ENCODE results near the gene FRY. TPM values are rescaled to one million over a fixed set of nuclear protein-coding genes. Genes with fewer than 3 reads are reported as not detected.

FRY gene
- total RNA-seq, 4 donors from 2014 or later, result 99.5 to 285 (median 158) TPM

DNA sequence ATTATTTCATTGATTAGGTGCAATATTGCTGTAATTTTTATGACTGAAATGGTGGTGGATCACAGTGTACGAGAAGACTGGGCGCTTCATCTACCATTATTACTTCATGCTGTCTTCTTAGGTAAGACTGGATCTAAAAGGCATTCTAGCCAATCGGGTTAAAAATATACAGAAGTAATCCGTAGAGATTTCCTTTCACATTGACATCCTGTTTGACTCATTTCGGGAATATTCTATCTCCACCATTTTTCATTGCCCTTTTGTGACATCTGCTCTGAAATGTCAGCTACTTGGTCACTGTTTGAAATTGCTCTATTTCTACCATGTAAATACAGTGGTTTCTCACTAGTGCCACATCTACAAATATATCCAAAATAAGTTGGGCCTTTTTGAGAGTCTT, 193.3 kb downstream of the FRY start:
- peaks cover 0 to 20% of the 10 kb centered on the region in 2 donors for H3K36me3 ChIP-seq
- no peak for ATAC-seq
- no peak overlapping the region for H3K4me3 ChIP-seq
- H3K27ac ChIP-seq, result peak overlapping the region in 3 of 4 donors; percentile 52 to 60 (median 58)
- H3K4me1 ChIP-seq, result peaks cover 0 to 17% (median 5%) of the 10 kb centered on the region in 3 donors
- TF ChIP-seq, protein P1, sequence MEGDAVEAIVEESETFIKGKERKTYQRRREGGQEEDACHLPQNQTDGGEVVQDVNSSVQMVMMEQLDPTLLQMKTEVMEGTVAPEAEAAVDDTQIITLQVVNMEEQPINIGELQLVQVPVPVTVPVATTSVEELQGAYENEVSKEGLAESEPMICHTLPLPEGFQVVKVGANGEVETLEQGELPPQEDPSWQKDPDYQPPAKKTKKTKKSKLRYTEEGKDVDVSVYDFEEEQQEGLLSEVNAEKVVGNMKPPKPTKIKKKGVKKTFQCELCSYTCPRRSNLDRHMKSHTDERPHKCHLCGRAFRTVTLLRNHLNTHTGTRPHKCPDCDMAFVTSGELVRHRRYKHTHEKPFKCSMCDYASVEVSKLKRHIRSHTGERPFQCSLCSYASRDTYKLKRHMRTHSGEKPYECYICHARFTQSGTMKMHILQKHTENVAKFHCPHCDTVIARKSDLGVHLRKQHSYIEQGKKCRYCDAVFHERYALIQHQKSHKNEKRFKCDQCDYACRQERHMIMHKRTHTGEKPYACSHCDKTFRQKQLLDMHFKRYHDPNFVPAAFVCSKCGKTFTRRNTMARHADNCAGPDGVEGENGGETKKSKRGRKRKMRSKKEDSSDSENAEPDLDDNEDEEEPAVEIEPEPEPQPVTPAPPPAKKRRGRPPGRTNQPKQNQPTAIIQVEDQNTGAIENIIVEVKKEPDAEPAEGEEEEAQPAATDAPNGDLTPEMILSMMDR (IDR thresholded peaks at IDR 0.05), result no peak
- no peak for TF ChIP-seq POLR2AphosphoS5 (IDR thresholded peaks at IDR 0.05)
- TF ChIP-seq EP300 (IDR thresholded peaks at IDR 0.05), result no peak
- no peak for TF ChIP-seq POLR2A (IDR thresholded peaks at IDR 0.05)
- no peaks in the 10 kb centered on the region for H3K27me3 ChIP-seq
- no peaks in the 10 kb centered on the region for H3K9me3 ChIP-seq
- 82 to 83% methylated on average over 5 of the region's 5 CpGs for WGBS, 2 donors (ENCODE audit: low coverage in 1 of 2)

GRCh38 chr13:32225481-32225931, 193.9 kb downstream of the FRY start:
- H3K27me3 ChIP-seq, result no peaks in the 10 kb centered on the region
- peak overlapping the region; percentile 52 to 64 (median 59) for H3K27ac ChIP-seq
- TF ChIP-seq, protein P1 (IDR thresholded peaks at IDR 0.05), result no peak
- TF ChIP-seq POLR2AphosphoS5 (IDR thresholded peaks at IDR 0.05) (no peak), POLR2A (IDR thresholded peaks at IDR 0.05) (no peak), EP300 (IDR thresholded peaks at IDR 0.05) (no peak)
- peak; percentile 37 for ATAC-seq
- peaks cover 0 to 17% (median 5%) of the 10 kb centered on the region in 3 donors for H3K4me1 ChIP-seq
- WGBS, 2 donors (ENCODE audit: low coverage in 1 of 2), result 17 to 42% methylated on average over 5 of the region's 5 CpGs
- H3K4me3 ChIP-seq, result no peak overlapping the region
- peaks cover 0 to 20% of the 10 kb centered on the region in 2 donors for H3K36me3 ChIP-seq
- H3K9me3 ChIP-seq, result no peaks in the 10 kb centered on the region

DNA sequence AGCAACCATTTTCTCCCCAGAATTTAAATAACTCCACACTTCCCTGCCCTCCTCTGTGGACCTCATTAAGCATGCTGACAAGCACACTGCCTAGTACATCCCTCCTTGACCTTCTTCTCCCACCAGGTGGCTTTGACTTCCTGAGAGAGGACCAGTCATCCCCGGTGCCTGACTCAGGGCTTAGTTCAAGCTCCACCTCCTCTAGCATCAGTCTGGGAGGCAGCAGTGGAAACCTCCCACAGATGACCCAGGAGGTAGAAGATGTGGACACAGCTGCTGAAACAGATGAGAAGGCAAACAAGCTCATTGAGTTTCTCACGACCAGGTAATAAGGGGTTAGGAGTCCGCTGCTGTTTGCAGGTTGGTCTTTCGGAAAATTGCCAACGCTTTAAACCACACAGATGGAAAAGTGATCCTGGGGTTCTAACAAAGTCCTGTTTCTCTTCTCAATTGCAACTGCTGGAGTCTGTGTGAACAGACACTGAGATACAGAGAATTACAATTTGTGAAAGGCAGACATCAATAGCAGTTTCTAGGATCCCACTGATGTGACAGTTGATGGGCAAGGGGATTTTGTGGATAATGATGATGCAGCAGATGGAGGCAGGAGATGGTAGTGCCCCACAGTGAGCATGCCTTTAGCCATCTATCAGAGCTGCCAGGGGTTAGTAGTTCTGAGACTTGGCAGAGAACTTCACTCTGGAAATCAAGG, 196.9 kb downstream of the FRY start:
- H3K9me3 ChIP-seq, result no peaks in the 10 kb centered on the region
- ATAC-seq, result no peak
- no peaks in the 10 kb centered on the region for H3K27me3 ChIP-seq
- peaks cover 0 to 26% (median 5%) of the 10 kb centered on the region in 3 donors for H3K4me1 ChIP-seq
- H3K36me3 ChIP-seq, result peaks cover 0 to 20% of the 10 kb centered on the region in 2 donors
- TF ChIP-seq EP300 (IDR thresholded peaks at IDR 0.05) (no peak), POLR2A (IDR thresholded peaks at IDR 0.05) (no peak), POLR2AphosphoS5 (IDR thresholded peaks at IDR 0.05) (no peak)
- TF ChIP-seq, protein P1 (IDR thresholded peaks at IDR 0.05), result no peak
- 84 to 100% methylated on average over 1 to 5 of the region's 5 CpGs for WGBS, 2 donors (ENCODE audit: low coverage in 1 of 2)
- no peak overlapping the region for H3K27ac ChIP-seq
- no peak overlapping the region for H3K4me3 ChIP-seq

GRCh38 chr13:32229443-32229842, 197.9 kb downstream of the FRY start:
- H3K27me3 ChIP-seq, result no peaks in the 10 kb centered on the region
- WGBS, 2 donors (ENCODE audit: low coverage in 1 of 2), result 27 to 55% methylated on average over 3 of the region's 3 CpGs
- H3K27ac ChIP-seq, result no peak overlapping the region
- peaks cover 0 to 27% (median 5%) of the 10 kb centered on the region in 3 donors for H3K4me1 ChIP-seq
- H3K9me3 ChIP-seq, result no peaks in the 10 kb centered on the region
- no peak overlapping the region for H3K4me3 ChIP-seq
- ATAC-seq, result no peak
- peaks cover 0 to 20% of the 10 kb centered on the region in 2 donors for H3K36me3 ChIP-seq
- TF ChIP-seq POLR2A (IDR thresholded peaks at IDR 0.05), result no peak
- no peak for TF ChIP-seq POLR2AphosphoS5 (IDR thresholded peaks at IDR 0.05)
- TF ChIP-seq, protein P1 (IDR thresholded peaks at IDR 0.05), result no peak
- TF ChIP-seq EP300 (IDR thresholded peaks at IDR 0.05), result no peak

DNA sequence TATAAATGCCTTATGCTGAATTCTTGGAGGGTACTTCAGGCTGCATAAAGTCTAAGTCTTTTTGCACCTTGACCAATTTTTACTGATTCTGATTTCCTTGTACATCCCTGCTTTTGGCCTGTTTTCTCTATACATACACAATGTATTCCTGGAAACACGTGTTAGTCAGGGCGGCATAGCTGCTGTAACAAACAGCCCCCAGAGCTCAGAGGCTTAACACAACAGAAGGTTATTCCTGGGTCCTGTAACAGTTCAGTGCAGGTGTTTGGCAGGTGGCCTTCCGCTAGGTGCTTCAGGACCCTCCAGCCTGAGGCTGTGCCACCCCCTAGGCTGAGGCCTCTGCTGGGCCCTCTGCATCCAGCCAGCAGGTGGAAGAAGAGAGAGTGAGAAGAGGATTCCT, 200.7 kb downstream of the FRY start:
- TF ChIP-seq, protein P1 (IDR thresholded peaks at IDR 0.05), result no peak
- TF ChIP-seq EP300 (IDR thresholded peaks at IDR 0.05) (no peak), POLR2AphosphoS5 (IDR thresholded peaks at IDR 0.05) (no peak), POLR2A (IDR thresholded peaks at IDR 0.05) (no peak)
- Histone ChIP-seq H3K36me3 (peaks cover 0 to 29% of the 10 kb centered on the region in 2 donors), H3K27ac (no peak overlapping the region), H3K27me3 (no peaks in the 10 kb centered on the region), H3K4me1 (peaks cover 0 to 10% (median 0%) of the 10 kb centered on the region in 3 donors), H3K9me3 (no peaks in the 10 kb centered on the region), H3K4me3 (no peak overlapping the region)
- ATAC-seq, result no peak
- 100% methylated on average over 2 of the region's 3 CpGs; no CpG with 5 or more reads in 1 of the 2 donors for WGBS, 2 donors (ENCODE audit: low coverage in 1 of 2)

Data from gastroesophageal sphincter (tissue), 4 donors.